T1000 (cell line): ENCODE data around the gene SDK2.

Experiments
- DNase-seq: peaks from one replicate; lab custom pipeline; 2025; ENCODE audit warnings: mixed read lengths; lab: John Stamatoyannopoulos, UW

SDK2 gene

DNA sequence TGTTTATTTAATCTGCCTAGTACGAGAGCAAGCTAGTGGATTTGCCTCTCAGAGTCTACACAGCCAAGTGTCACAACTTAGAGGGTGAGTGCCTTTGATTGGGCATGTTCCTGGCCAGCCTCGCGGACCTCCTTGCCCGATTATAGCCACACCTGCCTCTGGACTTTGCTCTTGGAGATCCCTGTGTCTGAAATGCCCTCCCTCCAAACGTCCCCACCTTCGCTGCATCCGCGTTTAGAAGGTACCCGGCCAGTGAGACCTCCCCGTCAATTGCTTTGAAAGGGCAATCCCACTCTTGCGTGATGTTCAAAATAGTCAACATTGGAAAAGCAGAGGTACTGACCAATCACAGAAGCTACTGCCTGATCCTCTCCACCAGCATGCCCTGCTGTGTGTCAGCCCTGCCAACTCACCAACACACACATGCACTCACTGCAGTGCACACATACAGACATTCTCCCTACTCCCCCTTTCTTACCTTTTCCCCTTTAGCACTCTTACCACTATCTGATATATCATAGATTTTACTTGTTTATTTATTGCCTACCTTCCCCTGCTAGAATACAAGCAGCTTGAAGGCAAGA is 6.5 kb upstream of the SDK2 start:
- DNase-seq = no peak

DNA sequence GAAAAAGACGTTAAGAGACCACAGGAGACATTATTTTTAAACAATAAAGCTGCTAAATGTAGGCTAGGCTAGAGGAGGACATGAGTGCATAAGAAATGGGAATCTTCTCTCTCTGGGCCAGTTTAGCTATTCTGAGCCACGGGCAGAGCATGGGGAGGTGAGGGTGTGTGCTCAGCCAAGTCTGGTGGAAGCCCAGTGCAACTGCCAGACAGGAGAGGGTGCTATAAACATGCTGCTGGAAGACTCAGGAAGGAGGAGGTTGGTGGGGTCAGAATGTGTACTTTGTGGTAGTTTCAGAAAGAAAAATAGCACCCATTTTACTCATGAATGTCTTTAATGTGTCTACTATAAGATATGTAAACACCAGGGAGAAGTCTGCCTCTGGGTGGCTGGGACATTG is 5.9 kb upstream of the SDK2 start:
- no peak for DNase-seq

- no peak for DNase-seq
Observed at GRCh38 chr17:73648974-73649373, 4.7 kb upstream of the SDK2 start.

- no peak for DNase-seq
Observed at GRCh38 chr17:73648543-73648820, 4.2 kb upstream of the SDK2 start.

GRCh38 chr17:73647772-73648542 is 3.7 kb upstream of the SDK2 start:
- DNase-seq = no peak

- no peak for DNase-seq
Observed at GRCh38 chr17:73647301-73647695, 3.1 kb upstream of the SDK2 start.

- DNase-seq = no peak
Observed at GRCh38 chr17:73646409-73647300, 2.4 kb upstream of the SDK2 start.

DNA sequence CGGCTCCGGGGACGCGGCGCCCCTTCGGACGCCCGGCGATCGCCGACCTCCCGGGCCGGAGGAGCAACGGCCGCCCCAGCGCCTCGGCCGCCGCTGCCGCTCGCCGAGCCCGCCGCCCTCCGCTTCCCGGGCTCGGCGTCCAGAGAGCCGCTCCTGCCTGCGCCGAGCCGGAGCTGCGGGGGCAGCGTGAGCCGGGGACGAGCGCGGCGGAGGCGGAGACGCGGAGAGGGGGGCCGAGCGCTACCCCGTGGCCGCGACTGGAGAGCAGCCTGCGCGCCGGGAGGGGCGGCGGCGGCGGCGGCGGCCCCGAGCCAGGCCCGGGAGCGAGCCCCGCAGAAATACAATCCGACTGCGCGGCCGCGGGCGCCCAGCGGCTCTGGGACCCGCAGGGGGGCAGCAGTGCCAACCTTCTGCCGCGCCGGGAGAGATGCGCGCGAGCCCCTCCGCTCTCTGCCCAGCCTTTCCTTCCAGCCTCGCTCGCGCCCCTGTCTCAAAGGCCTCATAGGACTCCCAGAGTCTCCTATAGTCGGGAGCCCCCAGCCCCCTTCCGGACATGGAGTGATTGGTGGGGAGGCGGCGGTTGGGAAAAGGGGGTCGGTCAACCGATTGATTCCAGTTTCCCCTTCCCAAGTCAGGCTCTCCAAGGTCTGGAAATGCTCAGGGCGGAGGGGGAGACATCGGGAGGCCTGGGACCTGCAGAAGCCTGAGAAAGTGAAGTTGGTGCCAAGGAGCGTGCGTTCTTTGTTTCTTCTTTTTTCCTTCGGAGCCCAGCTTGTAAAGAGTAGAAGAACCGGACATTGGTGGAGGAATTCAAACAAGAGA is 1.0 kb upstream of the SDK2 start:
- DNase-seq = no peak

DNA sequence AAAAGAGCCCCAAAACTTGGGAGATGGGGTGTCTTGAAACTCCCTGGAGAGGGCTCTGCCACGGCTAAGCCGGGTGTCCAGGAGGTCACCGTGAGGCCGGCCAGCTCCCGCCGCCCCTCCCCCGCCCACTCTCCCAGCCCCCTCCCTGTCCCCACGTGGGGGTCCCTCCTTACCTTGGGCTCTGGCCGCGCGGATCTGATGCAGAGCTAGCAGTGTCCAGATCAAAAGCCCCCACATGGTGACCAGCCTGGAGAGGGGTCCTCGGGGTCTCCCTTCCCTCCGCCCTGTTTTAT is 447 bp downstream of the SDK2 start:
- DNase-seq = no peak

- no peak for DNase-seq
Observed at GRCh38 chr17:73643001-73643851, 1.0 kb downstream of the SDK2 start.

DNA sequence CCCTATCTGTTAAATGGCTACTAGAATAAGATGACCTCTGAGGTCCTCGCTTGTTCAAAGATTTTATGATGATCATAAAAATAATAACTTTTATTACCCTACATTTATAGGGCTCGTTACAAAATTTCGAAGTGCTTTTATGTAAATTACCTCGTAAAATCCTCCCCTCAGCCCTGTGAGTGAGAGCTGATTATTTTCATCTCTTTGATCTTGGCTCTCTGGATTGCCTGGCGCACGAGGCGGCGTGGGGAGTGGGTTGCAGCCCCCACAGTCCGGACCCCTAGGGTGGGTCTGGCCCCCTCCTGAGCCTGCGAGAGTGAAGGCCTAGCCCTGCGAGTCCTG is 1.6 kb downstream of the SDK2 start:
- DNase-seq = no peak

GRCh38 chr17:73641826-73642600 is 2.2 kb downstream of the SDK2 start:
- no peak for DNase-seq

DNA sequence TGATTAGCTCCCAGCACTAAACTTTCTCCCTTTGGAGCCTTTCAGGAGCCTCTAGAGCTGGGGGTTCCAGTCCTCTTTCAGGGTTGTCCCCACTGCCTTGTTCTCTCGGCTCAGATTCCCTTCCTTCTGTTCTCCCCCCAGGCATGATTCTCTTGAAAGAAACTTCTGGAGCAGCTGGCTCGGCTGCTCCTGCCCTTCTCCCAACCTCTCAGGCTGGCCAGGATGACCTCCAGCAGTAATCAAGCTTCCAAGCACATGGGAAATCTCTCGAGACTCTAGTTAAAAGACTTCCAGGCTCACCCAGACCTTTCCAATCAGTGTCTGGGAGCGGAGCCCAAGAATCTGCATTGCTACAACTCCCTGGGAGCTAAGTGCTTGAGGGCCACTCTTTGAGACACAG is 3.6 kb downstream of the SDK2 start:
- no peak for DNase-seq

DNA sequence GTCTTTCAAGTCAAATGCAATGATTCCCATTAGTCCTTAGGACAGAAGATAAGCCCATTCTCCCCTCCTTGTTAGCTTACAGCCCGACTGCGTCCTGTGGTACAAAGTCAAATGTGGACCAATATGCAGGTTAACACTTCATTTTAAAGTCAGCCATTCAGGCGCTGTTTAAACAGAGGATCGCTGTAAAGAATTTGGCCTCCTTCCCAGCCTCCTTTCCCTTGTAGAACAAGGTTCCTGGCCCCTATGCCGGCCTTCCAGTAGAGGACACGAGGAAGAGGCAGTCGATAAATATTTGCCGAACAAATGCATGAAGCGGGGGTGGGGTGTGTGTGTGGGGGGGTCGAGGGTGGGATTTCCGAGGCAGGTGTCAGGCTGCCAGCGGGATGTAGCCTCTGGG is 4.3 kb downstream of the SDK2 start:
- no peak for DNase-seq

DNA sequence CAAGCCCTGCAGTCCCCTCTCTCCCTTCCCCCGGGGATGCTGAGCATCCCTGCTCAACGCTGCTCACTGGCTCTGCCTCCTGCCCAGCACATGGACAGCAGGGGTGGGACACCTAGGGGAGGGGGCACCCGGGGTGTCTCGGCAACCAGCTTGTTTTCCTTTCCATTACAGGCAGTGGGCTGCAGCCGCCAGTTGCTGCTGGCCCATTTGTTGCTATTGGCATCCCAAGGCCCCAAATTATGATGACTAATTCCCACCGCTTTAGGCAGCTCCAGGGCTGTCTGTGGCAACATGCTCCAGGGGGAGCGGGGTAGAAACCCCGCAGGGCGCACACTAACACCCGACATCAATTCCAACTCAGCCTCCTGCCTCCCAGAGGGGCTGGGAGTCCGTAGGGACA is 4.9 kb downstream of the SDK2 start:
- no peak for DNase-seq

DNA sequence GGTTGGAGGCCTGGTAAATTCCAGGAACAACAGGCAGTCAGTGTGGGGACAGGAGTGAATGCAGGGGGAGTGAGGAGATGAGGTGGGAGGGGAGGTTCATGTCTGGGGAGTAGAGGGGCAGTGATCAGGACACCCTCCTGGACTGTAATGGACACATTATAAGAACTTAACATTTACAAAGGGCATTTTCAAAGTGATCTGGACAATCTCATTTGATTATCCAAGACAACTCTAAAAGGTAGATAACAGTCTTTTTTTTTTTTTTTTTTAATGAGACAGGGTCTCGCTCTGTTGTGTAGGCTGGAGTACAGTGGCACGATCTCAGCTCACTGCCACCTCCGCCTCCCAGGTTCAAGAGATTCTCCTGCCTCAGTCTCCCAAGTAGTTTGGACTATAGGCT is 5.7 kb downstream of the SDK2 start:
- DNase-seq = no peak

DNA sequence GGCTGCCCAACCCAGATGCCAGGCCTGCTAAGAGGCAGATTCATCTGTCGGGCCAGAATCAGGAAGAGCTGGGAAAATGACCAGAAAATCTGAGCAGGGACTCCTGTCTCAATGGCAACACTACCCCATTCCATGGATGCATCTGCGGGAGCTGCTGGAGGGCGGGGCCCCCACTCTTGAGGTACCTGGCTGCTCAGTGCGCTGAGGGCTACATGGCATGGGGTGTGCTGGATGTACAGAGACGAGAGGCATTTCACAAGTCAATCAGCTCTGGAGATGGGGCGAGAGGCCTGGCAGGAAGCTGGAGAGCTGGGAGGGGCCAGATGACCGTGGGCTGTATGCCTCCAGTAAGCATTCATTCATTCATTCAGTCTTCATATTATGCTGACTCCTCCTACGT is 6.4 kb downstream of the SDK2 start:
- no peak for DNase-seq

GRCh38 chr17:73635101-73635817 is 9.0 kb downstream of the SDK2 start:
- DNase-seq = no peak

GRCh38 chr17:73634629-73635028 is 9.6 kb downstream of the SDK2 start:
- no peak for DNase-seq

DNA sequence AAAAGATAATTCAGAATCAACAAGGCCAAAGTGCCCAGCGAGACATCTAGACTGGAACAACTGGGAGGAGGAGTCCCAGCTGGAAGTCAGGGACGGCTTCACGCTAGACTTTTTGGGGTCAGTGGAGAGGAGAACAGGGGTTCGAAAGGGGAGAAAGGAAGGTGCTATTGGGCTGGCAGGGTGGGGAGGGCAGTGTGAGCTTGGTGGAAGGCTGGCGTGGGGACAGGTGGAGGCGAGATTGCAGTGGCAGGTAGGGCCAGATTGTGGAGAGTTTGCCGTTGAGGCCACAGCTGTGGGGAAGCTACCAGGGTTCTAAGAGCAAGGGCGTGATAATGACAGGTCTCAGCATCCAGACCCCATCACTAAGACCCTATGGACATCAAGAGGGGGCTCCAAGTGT is 10.5 kb downstream of the SDK2 start:
- DNase-seq = no peak
